ENCODE measurements around the gene GPR84. TPM values are rescaled to one million over a fixed set of nuclear protein-coding genes. Genes with fewer than 3 reads are reported as not detected.
A peak's percentile ranks its signal among the peaks of the same experiment; 100 is the strongest.

GPR84 gene
- polyA plus RNA-seq, 1 of the 3 experiments (the other 2 are of a cell fraction), result 0.03 TPM

GRCh38 chr12:54404061-54405004 is 40.0 kb upstream of the GPR84 start:
- peaks cover 3% of the 10 kb centered on the region; the same call in 1 of the 2 replicates for H3K79me2 ChIP-seq (ENCODE audit: insufficient read depth)
- peaks cover 64 to 67% of the 10 kb centered on the region in 2 experiments for H3K36me3 ChIP-seq (replicated peaks in 1 of 2; ENCODE audit: control insufficient read depth in 1 of 2, insufficient read depth in 2 of 2, low read length in 1 of 2)
- H3K9me3 ChIP-seq, result no peaks in the 10 kb centered on the region
- H3K27me3 ChIP-seq (ENCODE audit: insufficient read depth), result no peaks in the 10 kb centered on the region
- DNase-seq, result peak; percentile 64
- H3K4me2 ChIP-seq, result no peak overlapping the region
- H3F3A ChIP-seq (replicated peaks; ENCODE audit: insufficient read depth), result peaks cover 21% of the 10 kb centered on the region
- POLR2A ChIA-PET, result no interaction called here
- no peak overlapping the region for H2AFZ ChIP-seq (ENCODE audit: low read depth)
- TF ChIP-seq NRF1 (IDR thresholded peaks at IDR 0.05; ENCODE audit: low read depth, low read length), result no peak
- TF ChIP-seq USF2 (IDR thresholded peaks at IDR 0.05; ENCODE audit: borderline replicate concordance, low read depth, low read length), result no peak
- TF ChIP-seq CHD2 (IDR thresholded peaks at IDR 0.05; ENCODE audit: low read length, partially characterized antibody), result no peak
- no peak for TF ChIP-seq GABPA (IDR thresholded peaks at IDR 0.05; ENCODE audit: low read depth)
- no peak for TF ChIP-seq RXRA (IDR thresholded peaks at IDR 0.05; ENCODE audit: borderline replicate concordance, low read depth)
- no peak for TF ChIP-seq MXI1 (IDR thresholded peaks at IDR 0.05; ENCODE audit: low read depth, low read length)
- peak; percentile 33; the same call in 1 of the 2 replicates for TF ChIP-seq SMC3 (IDR thresholded peaks at IDR 0.05; ENCODE audit: low read depth, low read length)
- TF ChIP-seq RCOR1 (IDR thresholded peaks at IDR 0.05; ENCODE audit: low read length), result no peak
- TF ChIP-seq RAD21 (IDR thresholded peaks at IDR 0.05; ENCODE audit: low read length), result peak; percentile 23
- TF ChIP-seq ELF1 (IDR thresholded peaks at IDR 0.05), result no peak
- TF ChIP-seq EP300 (IDR thresholded peaks at IDR 0.05; ENCODE audit: borderline replicate concordance in 1 of 2, low read depth in 1 of 2, low read length in 1 of 2), result no peak
- no peak for TF ChIP-seq FOXJ3 (CRISPR knock-in tag; IDR thresholded peaks at IDR 0.05)
- TF ChIP-seq RFX5 (IDR thresholded peaks at IDR 0.05; ENCODE audit: low read length), result no peak
- TF ChIP-seq IRF3 (IDR thresholded peaks at IDR 0.05; ENCODE audit: low read depth, low read length), result no peak
- no peak for TF ChIP-seq TAF1 (IDR thresholded peaks at IDR 0.05; ENCODE audit: borderline replicate concordance, low read depth, low read length)
- TF ChIP-seq POLR2AphosphoS5 (IDR thresholded peaks at IDR 0.05; ENCODE audit: low read depth, low read length), result no peak
- no peak for TF ChIP-seq MAX (IDR thresholded peaks at IDR 0.05; ENCODE audit: low read depth)
- TF ChIP-seq REST (IDR thresholded peaks at IDR 0.05; ENCODE audit: low read depth, low read length), result no peak
- TF ChIP-seq FOSL2 (IDR thresholded peaks at IDR 0.05; ENCODE audit: borderline replicate concordance, low read depth), result no peak
- peak; percentile 98 for TF ChIP-seq CTCF (IDR thresholded peaks at IDR 0.05)
- TF ChIP-seq TCF12 (IDR thresholded peaks at IDR 0.05), result no peak
- CTCF ChIA-PET, result interaction anchor here (0.7 to 12.3 kb wide), 17 partner anchors 8 to 465 kb away, joined by 3 to 490 read pairs (median 5); partner anchors contain the start of gene ZNF385A
- H3K9ac ChIP-seq, result no peak overlapping the region
- peak overlapping the region in 1 of 2 experiments; percentile 18; a peak in 1 of 4 replicates for H3K4me3 ChIP-seq (ENCODE audit: low read depth in 2 of 2, low read length in 1 of 2)
- WGBS (ENCODE audit: low lambda C conversion rate), result 58% methylated on average over 9 of the region's 11 CpGs
- H3K27ac ChIP-seq (ENCODE audit: low read depth in 2 of 2, low read length in 1 of 2), result no peak overlapping the region
- H3K9me2 ChIP-seq, result no peaks in the 10 kb centered on the region
- H3K4me1 ChIP-seq (ENCODE audit: control insufficient read depth in 1 of 2, insufficient read depth in 2 of 2, low read depth in 1 of 2, low read length in 1 of 2), result no peaks in the 10 kb centered on the region
- H4K20me1 ChIP-seq (ENCODE audit: insufficient read depth), result no peaks in the 10 kb centered on the region
